IPS-20b (cell line): Measurements from ENCODE around the gene ZNF248.

Experiments
- H3K27ac ChIP-seq: one replicate; pipeline ENCODE4 v1.5.1; 2013; ENCODE audit warnings: low read length
- H3K27me3 ChIP-seq: 2 replicates; pipeline ENCODE4 v1.6.1; 2013; ENCODE audit warnings: mild to moderate bottlenecking, low read length, inconsistent platforms; ENCODE audit not compliant: insufficient read depth
- H3K36me3 ChIP-seq: 2 replicates; pipeline ENCODE4 v1.6.1; 2013; ENCODE audit warnings: low read depth, mild to moderate bottlenecking, inconsistent platforms, low read length, moderate library complexity; ENCODE audit not compliant: insufficient read depth
- H3K4me1 ChIP-seq: 2 replicates; pipeline ENCODE4 v1.6.1; 2013; ENCODE audit warnings: mild to moderate bottlenecking, control low read depth, inconsistent platforms, low read length, moderate library complexity; ENCODE audit not compliant: insufficient read depth
- H3K4me3 ChIP-seq: 2 replicates; pipeline ENCODE4 v1.5.1; 2013; ENCODE audit warnings: mild to moderate bottlenecking, low read length, inconsistent platforms
- H3K9ac ChIP-seq: 2 replicates; pipeline ENCODE4 v1.6.1; 2013; ENCODE audit warnings: low read depth, mild to moderate bottlenecking, inconsistent platforms, low read length, moderate library complexity
- H3K9me3 ChIP-seq: 2 replicates; pipeline ENCODE4 v1.6.1; 2013; ENCODE audit warnings: mild to moderate bottlenecking, low read depth, low read length, inconsistent platforms; ENCODE audit not compliant: insufficient read depth

Gene ZNF248

DNA sequence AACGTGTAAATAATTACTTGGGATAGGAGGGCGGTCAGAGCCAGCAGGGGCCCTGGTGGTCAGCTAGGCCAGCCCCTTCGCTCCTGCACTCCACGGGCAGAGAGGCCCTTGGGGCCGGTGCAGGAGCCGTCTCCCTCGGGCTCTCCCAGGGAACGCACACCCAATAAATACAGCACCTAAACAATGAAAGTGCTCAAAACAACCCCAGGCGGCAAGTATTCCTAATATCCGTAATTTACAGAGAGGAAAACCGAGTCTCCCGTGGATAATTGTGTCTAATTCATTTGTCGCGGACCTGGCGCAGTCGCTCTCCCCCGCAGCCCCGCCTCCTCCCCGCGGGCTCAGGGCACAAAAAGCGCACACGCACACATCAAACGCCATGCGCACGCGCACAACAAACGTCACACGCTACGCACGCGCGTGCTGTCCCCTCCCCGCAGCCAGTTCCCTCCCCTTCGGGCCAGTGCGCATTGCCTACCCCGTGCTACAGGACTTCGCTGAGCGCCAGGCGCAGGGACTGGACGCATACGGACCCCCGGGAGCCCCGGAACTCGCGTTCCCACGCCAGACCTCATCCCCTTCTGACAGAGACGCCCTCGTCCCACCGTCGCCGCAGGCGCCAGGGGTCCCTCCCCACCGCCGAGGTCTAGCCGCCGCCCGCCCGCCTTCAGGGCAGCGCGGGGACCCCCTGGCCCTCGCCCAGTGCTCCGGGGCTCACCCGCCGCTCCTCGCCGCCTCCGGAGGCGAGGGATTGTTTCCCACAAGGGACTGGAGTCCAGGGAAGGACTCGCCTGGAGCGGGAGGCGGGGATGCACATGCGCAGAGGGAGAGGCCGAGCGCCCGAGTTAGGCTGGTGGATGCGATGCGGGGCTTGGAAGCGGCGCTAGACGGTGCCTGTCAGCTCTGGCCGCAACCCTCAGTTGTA is at the start of gene ZNF248:
ZNF248 (minus strand) TSS at position 324 of the 925 bp plus-strand sequence. CDS start 1,300 bp downstream, outside the sequence.
- peaks cover 13% of the 10 kb centered on the region; the same call in 1 of the 2 replicates for H3K9me3 ChIP-seq
- H3K27ac ChIP-seq, result peak within 1 kb of the TSS; percentile 11
- peak within 1 kb of the TSS; percentile 74 for H3K9ac ChIP-seq

DNA sequence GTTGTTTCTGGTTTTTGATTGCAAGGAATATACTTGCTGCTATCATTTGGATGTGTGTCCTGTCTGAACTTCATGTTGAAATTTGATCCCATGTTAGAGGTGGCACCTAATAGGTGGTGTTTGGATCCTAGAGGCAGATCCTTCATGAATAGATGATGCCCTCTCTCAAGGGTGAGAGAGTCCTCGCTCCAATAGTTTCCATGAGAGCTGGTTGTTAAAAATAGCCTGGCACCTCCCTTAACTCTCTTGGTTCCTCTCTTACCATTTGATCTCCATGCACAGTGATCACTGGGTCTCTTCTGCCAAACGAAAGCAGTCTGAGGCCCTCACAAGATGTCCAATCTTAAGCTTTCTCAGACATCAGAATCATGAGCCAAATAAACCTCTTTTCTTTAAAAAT is 49.0 kb upstream of the ZNF248 start:
- no peak overlapping the region for H3K9ac ChIP-seq
- H3K36me3 ChIP-seq, result no peaks in the 10 kb centered on the region
- no peak overlapping the region for H3K4me3 ChIP-seq
- H3K9me3 ChIP-seq, result peaks cover 67% of the 10 kb centered on the region
- H3K27me3 ChIP-seq, result no peaks in the 10 kb centered on the region
- no peak overlapping the region for H3K27ac ChIP-seq
- H3K4me1 ChIP-seq, result no peaks in the 10 kb centered on the region

More for the DNA sequence above, at the start of gene ZNF248:
- H3K4me1 ChIP-seq, result peaks cover 9% of the 10 kb centered on the region; the same call in 1 of the 2 replicates
- peaks cover 6% of the 10 kb centered on the region; the same call in 1 of the 2 replicates for H3K36me3 ChIP-seq
- H3K4me3 ChIP-seq, result peak within 1 kb of the TSS; percentile 88
- peaks cover 11% of the 10 kb centered on the region for H3K27me3 ChIP-seq

DNA sequence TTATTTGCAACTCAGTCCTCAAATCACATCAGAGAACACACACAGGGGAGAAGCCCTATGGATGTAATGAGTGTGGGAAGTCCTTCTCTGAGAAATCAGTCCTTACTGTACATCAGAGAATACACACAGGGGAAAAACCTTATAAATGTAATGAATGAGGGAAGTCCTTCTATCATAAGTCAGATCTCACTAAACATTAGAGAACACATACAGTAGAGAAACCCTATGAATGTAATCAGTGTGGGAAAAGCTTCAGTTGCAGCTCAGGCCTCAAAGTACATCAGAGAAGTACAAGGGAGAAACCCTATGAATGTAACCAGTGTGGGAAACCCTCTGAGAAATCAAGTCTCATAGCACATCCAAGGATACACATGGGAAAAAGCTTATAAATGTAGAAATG is 39.0 kb upstream of the ZNF248 start:
- H3K27ac ChIP-seq, result no peak overlapping the region
- H3K4me3 ChIP-seq, result peak overlapping the region; percentile 26; the same call in 1 of the 2 replicates
- no peaks in the 10 kb centered on the region for H3K27me3 ChIP-seq
- no peaks in the 10 kb centered on the region for H3K36me3 ChIP-seq
- peaks cover 47% of the 10 kb centered on the region for H3K9me3 ChIP-seq
- no peak overlapping the region for H3K9ac ChIP-seq
- H3K4me1 ChIP-seq, result no peaks in the 10 kb centered on the region

DNA sequence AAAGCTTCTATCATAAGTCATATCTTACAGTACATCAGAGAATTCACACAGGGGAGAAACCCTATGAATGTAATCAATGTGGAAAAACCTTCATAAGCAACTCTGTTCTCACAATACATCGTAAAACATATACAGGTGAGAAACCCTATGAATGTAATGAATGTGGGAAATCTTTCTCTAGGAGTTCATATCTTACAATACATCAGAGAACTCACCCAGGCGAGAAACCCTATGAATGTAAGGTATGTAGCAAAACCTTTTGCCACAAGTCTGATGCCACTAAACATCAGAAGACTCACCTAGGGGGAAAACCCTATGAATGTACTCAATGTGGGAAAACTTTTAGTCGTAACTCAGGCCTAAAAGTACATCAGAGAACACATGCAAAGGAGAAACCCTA is 38.3 kb upstream of the ZNF248 start:
- Histone ChIP-seq H3K27ac (no peak overlapping the region), H3K9ac (no peak overlapping the region), H3K27me3 (no peaks in the 10 kb centered on the region), H3K4me3 (no peak overlapping the region), H3K9me3 (peaks cover 55% of the 10 kb centered on the region), H3K4me1 (no peaks in the 10 kb centered on the region), H3K36me3 (no peaks in the 10 kb centered on the region)

DNA sequence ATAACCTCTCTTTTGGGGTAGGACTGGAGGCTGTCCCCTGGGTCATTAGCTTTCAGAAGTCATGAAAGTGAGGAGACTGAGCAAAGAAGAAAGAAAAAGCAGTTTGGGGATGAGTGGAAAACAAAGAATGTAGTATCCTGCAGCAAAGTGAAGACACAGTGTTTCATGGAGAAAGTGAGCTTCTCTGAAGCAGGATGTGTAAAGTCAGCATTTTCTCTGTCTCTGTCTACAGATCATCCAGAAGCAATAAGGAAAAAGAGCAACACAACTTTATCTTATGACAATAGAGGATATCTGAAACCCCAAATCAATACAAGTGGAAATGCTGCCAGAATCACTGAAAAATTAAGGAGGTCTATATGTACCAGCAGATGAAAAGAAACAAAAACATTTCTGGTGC is 28.4 kb upstream of the ZNF248 start:
- no peak overlapping the region for H3K4me3 ChIP-seq
- no peak overlapping the region for H3K9ac ChIP-seq
- H3K27ac ChIP-seq, result no peak overlapping the region
- no peaks in the 10 kb centered on the region for H3K27me3 ChIP-seq
- no peaks in the 10 kb centered on the region for H3K36me3 ChIP-seq
- no peaks in the 10 kb centered on the region for H3K4me1 ChIP-seq
- H3K9me3 ChIP-seq, result peaks cover 91% of the 10 kb centered on the region

DNA sequence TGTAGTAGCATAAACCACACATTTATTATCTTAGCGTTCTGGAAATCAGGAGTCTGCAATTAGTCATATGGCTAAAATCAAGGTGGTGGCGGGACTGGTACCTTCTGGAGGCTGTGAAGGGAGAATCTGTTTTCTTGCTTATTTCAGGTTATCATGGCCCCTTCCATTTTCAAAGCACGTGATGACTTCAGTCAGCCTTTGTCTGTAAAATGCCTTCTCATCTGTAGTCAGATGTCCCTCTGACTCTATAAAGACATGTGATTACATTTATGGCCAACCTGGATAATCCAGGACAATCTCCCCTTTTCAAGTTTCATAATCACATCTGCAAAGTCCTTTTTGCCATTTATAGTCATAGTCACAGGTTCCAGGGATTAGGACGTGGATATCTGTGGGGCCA is 15.5 kb upstream of the ZNF248 start:
- H3K36me3 ChIP-seq, result no peaks in the 10 kb centered on the region
- no peaks in the 10 kb centered on the region for H3K27me3 ChIP-seq
- H3K9me3 ChIP-seq, result peaks cover 55% of the 10 kb centered on the region
- no peak overlapping the region for H3K9ac ChIP-seq
- H3K27ac ChIP-seq, result no peak overlapping the region
- H3K4me1 ChIP-seq, result no peaks in the 10 kb centered on the region
- H3K4me3 ChIP-seq, result no peak overlapping the region

DNA sequence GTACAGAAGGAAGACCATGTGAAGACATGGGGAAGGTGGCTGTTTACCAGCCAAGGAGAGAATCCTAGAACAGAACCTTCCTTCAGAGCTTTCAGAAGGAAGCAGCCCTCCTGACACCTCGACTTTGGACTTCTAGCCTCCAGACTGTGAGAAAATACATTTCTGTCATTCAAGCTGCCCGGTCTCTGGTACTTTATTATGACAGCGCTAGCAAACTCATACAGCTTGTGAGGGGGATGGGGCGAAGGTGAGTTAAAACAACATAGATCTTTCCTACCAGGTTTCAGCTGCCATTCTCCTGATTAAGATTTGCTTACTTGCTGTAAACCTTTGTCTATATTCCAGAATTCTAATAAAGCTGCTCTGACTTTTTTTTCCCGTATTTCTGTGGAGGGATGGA is 14.9 kb upstream of the ZNF248 start:
- Histone ChIP-seq H3K27ac (no peak overlapping the region), H3K9me3 (peaks cover 48% of the 10 kb centered on the region), H3K4me3 (no peak overlapping the region), H3K4me1 (no peaks in the 10 kb centered on the region), H3K36me3 (no peaks in the 10 kb centered on the region), H3K27me3 (no peaks in the 10 kb centered on the region), H3K9ac (no peak overlapping the region)

DNA sequence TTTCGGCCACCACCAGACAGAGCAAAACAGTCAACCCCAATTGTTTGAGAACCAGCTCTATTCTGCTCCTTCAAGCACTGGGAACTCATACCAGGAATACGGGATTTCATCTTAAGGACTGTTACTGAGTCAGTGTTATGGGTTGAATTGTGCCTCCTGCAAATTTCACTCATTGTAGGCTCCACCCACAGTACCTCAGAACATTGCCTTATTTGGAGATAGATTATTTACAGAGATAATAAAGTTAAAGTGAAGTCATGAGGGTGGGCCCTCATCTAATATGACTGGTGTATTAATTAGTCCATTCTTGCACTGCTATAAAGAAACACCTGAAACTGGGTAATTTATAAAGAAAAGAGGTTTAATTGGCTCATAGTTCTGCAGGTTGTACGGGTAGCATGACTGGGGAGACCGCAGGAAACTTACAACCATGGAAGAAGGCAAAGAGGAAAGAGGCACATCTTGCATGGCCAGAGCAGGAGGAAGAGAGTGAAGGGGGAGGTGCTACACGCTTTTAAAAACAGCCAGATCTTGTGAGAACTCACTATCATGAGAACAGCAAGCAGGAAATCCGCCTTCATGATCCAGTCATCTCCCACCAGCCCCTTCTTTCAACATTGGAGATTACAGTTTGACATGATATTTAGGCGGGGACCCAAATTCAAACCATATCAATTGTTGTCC is 14.3 kb upstream of the ZNF248 start:
- Histone ChIP-seq H3K36me3 (no peaks in the 10 kb centered on the region), H3K4me1 (no peaks in the 10 kb centered on the region), H3K27ac (no peak overlapping the region), H3K9me3 (peaks cover 48% of the 10 kb centered on the region), H3K27me3 (no peaks in the 10 kb centered on the region), H3K9ac (no peak overlapping the region), H3K4me3 (no peak overlapping the region)

DNA sequence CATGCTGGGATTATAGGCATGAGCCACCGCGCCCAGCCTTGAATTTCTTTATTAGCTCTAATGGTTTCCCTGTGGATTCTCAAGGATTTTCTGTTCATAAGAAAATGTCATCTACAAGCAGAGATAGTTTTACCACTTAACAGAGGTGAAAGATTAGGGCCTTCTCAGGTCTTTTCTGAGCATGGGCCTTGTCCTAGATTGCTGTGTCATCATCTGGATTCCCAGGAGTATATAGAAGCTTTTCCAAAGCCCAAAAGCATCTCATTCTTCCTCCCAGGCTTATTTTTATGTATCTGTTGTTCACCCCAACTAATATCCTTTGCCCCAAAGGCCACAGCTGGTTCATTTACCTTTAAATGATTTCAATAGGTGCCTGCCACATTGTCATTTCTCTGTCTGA is 13.7 kb upstream of the ZNF248 start:
- Histone ChIP-seq H3K27ac (no peak overlapping the region), H3K9me3 (peaks cover 48% of the 10 kb centered on the region), H3K27me3 (no peaks in the 10 kb centered on the region), H3K36me3 (no peaks in the 10 kb centered on the region), H3K9ac (no peak overlapping the region), H3K4me3 (no peak overlapping the region), H3K4me1 (no peaks in the 10 kb centered on the region)

DNA sequence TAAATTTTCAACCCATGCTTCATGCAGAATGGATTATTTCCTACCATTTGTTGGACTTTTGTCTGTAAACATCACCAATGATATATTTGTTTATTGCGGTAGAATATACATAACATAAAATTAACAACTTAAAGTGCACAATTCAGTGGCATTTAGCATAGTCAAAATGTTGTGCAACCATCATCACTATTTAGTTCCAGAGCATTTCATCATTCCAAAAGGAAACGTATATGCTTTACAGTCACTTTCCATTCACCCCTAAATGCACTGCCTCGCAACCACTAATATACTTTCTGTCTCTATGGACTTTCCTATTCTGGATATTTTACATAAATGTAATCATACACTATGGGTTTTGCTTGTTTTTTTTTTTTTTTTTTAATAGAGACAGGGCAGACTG is 11.4 kb upstream of the ZNF248 start:
- Histone ChIP-seq H3K4me1 (no peaks in the 10 kb centered on the region), H3K9me3 (peaks cover 46% of the 10 kb centered on the region), H3K9ac (no peak overlapping the region), H3K27ac (no peak overlapping the region), H3K27me3 (no peaks in the 10 kb centered on the region), H3K4me3 (no peak overlapping the region), H3K36me3 (no peaks in the 10 kb centered on the region)

DNA sequence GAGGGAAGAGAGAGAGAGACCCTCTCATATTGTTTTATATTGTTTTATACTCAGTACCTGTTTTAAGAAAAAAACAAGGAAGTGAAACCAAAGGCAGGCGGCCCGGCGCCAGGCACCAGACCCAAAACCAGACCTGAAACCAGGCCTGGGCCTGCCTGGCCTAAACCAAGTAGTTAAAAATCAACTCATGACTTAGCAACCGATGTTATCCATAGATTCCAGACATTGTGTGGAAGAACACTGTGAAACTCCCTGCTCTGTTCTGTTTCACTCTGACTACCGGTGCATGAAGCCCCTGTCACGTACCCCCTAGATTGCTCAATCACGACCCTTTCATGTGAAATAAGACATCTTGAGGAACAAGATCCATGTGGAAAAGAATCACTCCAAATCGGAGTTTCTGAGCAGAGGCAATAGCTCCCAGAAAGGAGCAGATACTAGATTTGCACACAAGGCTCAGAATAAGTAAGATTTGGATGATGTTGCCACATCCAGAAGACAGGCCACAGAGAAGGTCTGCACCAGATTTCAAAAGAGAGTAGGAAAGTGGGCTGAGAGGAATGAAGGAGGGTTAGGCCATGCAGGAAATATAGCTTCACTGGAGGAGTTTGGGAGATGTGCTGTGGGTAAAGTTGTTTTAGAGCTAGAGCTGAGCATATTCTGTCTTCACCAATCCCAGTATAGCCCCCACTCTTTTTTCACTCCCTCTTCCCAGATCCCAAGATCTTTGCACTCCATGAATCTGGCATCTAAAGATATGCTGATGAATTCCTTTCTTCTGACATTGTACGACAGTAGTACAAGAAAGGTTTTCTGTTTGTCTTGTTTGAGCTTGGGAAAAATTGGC is 8.8 kb upstream of the ZNF248 start:
- H3K9me3 ChIP-seq, result peaks cover 31% of the 10 kb centered on the region
- no peaks in the 10 kb centered on the region for H3K36me3 ChIP-seq
- H3K27ac ChIP-seq, result no peak overlapping the region
- H3K4me3 ChIP-seq, result no peak overlapping the region
- no peak overlapping the region for H3K9ac ChIP-seq
- no peaks in the 10 kb centered on the region for H3K4me1 ChIP-seq
- no peaks in the 10 kb centered on the region for H3K27me3 ChIP-seq
